ENCODE measurements around the gene ZNF407. TPM values are rescaled to one million over a fixed set of nuclear protein-coding genes. Genes with fewer than 3 reads are reported as not detected.

Gene ZNF407
- total and polyA plus RNA-seq, 2 of the 13 experiments (the other 11 are each of a cell fraction or from before 2014, with no cell fraction given): 2.3 to 8.7 TPM

GRCh38 chr18:74806700-74807416, 209.2 kb downstream of the ZNF407 start:
- H4K20me1 ChIP-seq (ENCODE audit: insufficient read depth, low read length): no peaks in the 10 kb centered on the region
- FAIRE-seq (no peak), DNase-seq (ENCODE audit: low spot score) (peak; percentile 7), ATAC-seq (no peak)
- no peak overlapping the region for H3K27ac ChIP-seq (ENCODE audit: extremely low read length, insufficient read depth, low read length)
- ChIA-PET POLR2A (no interaction called here), CTCF (ENCODE audit: low intra/inter-chr PET ratio, low total read pairs) (no interaction called here)
- H3K27me3 ChIP-seq (ENCODE audit: control insufficient read depth in 1 of 2, insufficient read depth in 2 of 2, low read length in 2 of 2): no peaks in the 10 kb centered on the region
- no peak overlapping the region for H3K4me2 ChIP-seq (ENCODE audit: low read depth, low read length)
- no peaks in the 10 kb centered on the region for H3K4me1 ChIP-seq (ENCODE audit: insufficient read depth, low read length)
- no TSS peak for BruUV-seq (replicated peaks)
- intact Hi-C loops (cut with micrococcal nuclease; ENCODE audit: unreplicated experiment) (no loop called here), in situ Hi-C loops (cut with HindIII; ENCODE audit: extremely low pct_ligation_motif_present, low pct_unique_long_range_greater_than_20kb) (no loop called here)
- H3K79me2 ChIP-seq (ENCODE audit: insufficient read depth, low read length): no peaks in the 10 kb centered on the region
- H3K9me3 ChIP-seq (ENCODE audit: low read length): no peaks in the 10 kb centered on the region
- H3K4me3 ChIP-seq (replicated peaks in 1 of 3; ENCODE audit: insufficient read depth in 1 of 3, low read depth in 2 of 3, low read length in 3 of 3): no peak overlapping the region
- 94% methylated on average over 7 of the region's 7 CpGs for WGBS (ENCODE audit: low lambda C conversion rate)
- no peak overlapping the region for H2AFZ ChIP-seq (ENCODE audit: low read length)
- no peaks in the 10 kb centered on the region for H3K36me3 ChIP-seq (replicated peaks in 1 of 2; ENCODE audit: control insufficient read depth in 1 of 2, insufficient read depth in 2 of 2, low read length in 2 of 2)
- no peak overlapping the region for H3K9ac ChIP-seq (ENCODE audit: insufficient read depth, low read depth, low read length)
- TF ChIP-seq ZBTB26 (CRISPR knock-in tag; IDR thresholded peaks at IDR 0.05; ENCODE audit: borderline replicate concordance): no peak
- TF ChIP-seq TAF1 (CRISPR knock-in tag; IDR thresholded peaks at IDR 0.05): no peak
- TF ChIP-seq FUBP1 (CRISPR knock-in tag; IDR thresholded peaks at IDR 0.05; ENCODE audit: borderline replicate concordance): no peak
- TF ChIP-seq ZBED4 (CRISPR knock-in tag; IDR thresholded peaks at IDR 0.05; ENCODE audit: borderline replicate concordance): no peak
- TF ChIP-seq NONO (IDR thresholded peaks at IDR 0.05): no peak
- no peak for TF ChIP-seq NONO (CRISPR knock-in tag; conservative IDR thresholded peaks at IDR 0.05)
- no peak for TF ChIP-seq NFYC (CRISPR knock-in tag; IDR thresholded peaks at IDR 0.05)
- TF ChIP-seq ZNF839 (CRISPR knock-in tag; IDR thresholded peaks at IDR 0.05; ENCODE audit: borderline replicate concordance): no peak
- TF ChIP-seq PHB2 (IDR thresholded peaks at IDR 0.05; ENCODE audit: partially characterized antibody): no peak
- no peak for TF ChIP-seq ARID5B (CRISPR knock-in tag; IDR thresholded peaks at IDR 0.05)
- TF ChIP-seq SNAPC5 (CRISPR knock-in tag; IDR thresholded peaks at IDR 0.05; ENCODE audit: borderline replicate concordance): no peak
- TF ChIP-seq GLI4 (CRISPR knock-in tag; IDR thresholded peaks at IDR 0.05; ENCODE audit: borderline replicate concordance): no peak
